Adipose tissue (tissue), 3 donors: ENCODE measurements around the gene SCN1B. TPM values are rescaled to one million over a fixed set of nuclear protein-coding genes. Genes with fewer than 3 reads are reported as not detected.
"Not testable (repeated sequence)": the region's sequence is repeated elsewhere in the genome, so short reads cannot be mapped to it uniquely, and the experiment has no call there.

Experiments used
- H3K27ac ChIP-seq: one replicate; pipeline ENCODE4 v1.5.1; 2013; ENCODE audit warnings: low read depth, low read length
- WGBS, 3 donors: extraction: QIAGEN DNeasy Blood & Tissue Kit; methylation state at CpG; one replicate each; pipeline ENCODE4 v1.1.7; 2013; 5-methylcytosine and 5-hydroxymethylcytosine counted together
- polyA plus RNA-seq, 3 donors: library from polyadenylated mRNA; stranded (reverse); fragments of 200-250 nt; gene quantifications; one replicate each; pipeline ENCODE4 v1.2.3, GENCODE V29; 2013
- donor health status: healthy with polysubstance abuse.
- donor health status: Bipolar disorder and iron deficiency.
- donor health status: healthy.

Gene SCN1B
- polyA plus RNA-seq, 3 donors, result 5.2 to 22.5 (median 7.9) TPM

DNA sequence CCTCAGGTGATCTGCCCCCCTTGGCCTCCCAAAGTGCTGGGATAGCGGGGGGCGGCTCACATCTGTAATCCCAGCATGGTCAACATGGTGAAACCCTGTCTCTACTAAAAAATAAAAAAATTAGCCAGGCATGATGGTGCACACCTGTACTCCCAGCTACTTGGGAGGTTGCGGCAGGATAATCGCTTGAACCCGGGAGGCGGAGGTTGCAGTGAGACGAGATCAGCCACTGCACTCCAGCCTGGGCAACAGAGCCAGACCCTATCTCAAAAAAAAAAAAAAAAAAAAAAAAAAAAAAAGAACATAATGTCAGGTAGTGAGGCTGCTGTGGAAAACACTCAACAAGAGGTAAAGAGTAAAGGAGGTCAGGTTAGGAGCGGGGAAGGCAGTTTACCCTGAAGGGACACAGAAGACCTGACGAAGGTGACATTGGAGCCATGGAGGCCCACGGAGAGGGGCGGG is 964 bp upstream of the SCN1B start:
- not testable (repeated sequence) for H3K27ac ChIP-seq

DNA sequence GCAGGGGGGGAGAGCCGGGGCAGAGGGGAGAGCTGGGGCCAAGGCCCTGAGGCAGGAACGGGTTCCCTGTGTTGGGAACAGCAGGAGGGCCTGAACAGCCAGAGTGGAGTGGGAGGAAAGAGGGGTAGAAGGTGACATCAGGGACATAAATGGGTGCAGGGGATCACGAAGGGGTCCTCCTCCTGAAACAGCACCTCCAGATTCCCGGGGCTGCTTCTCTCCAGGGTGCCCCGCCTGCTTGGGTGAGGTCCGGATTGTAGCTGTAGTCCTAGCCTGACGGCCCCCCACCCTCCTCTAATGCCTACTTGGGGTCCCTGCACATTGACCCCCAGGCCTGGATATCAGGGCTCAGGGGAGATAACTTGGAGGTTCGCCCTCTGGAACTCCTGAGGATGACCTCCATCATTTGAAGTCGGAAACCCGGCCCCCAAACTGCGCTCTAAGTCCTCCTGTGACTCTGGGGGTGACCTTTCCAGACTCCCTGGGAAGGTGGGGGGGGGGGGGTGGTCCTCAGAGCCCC is 473 bp upstream of the SCN1B start:
- WGBS, 3 donors, result 20 to 22% (median 20%) methylated on average over 11 of the region's 11 CpGs
- no peak overlapping the region for H3K27ac ChIP-seq

More for the DNA sequence above, 964 bp upstream of the SCN1B start:
- WGBS, 3 donors, result 65 to 81% (median 76%) methylated on average over 11 of the region's 11 CpGs

- H3K27ac ChIP-seq, result no peak overlapping the region
- 10 to 12% (median 11%) methylated on average over 27 to 31 of the region's 31 CpGs for WGBS, 3 donors
Observed at GRCh38 chr19:35031072-35031881, 1.0 kb downstream of the SCN1B start.

GRCh38 chr19:35032356-35032865 is 2.1 kb downstream of the SCN1B start:
- 89 to 97% (median 94%) methylated on average over 17 of the region's 17 CpGs for WGBS, 3 donors
- H3K27ac ChIP-seq, result no peak overlapping the region

- WGBS, 3 donors, result 90 to 94% (median 91%) methylated on average over 29 to 30 of the region's 30 CpGs
- no peak overlapping the region for H3K27ac ChIP-seq
Observed at GRCh38 chr19:35033067-35034004, 3.1 kb downstream of the SCN1B start.

DNA sequence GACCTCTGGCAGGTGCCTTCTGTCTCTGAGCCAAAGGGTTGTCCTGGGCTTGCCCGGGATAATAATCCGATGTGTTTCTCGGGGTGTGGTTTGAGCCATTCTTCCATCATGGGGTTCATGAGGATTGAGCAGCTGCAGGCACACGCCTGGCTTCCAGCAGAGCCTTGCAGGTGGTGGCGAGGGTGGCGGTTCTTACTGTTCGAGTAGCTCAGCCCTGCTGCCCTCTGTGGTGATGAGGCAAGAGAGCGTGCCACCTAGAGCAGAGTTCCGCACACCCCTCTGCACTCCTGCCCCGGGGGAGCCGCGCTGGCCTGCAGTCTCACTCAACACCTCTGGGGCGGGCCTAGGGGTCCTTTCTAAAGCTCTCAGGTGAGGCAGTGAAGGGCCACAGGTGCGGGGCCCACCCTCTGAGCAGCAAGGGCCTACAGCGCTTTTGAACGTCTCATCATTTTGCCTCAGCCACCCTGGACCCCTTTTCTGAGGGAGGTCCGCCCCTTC is 3.8 kb downstream of the SCN1B start:
- H3K27ac ChIP-seq, result no peak overlapping the region
- WGBS, 3 donors, result 90 to 96% (median 91%) methylated on average over 17 of the region's 17 CpGs

DNA sequence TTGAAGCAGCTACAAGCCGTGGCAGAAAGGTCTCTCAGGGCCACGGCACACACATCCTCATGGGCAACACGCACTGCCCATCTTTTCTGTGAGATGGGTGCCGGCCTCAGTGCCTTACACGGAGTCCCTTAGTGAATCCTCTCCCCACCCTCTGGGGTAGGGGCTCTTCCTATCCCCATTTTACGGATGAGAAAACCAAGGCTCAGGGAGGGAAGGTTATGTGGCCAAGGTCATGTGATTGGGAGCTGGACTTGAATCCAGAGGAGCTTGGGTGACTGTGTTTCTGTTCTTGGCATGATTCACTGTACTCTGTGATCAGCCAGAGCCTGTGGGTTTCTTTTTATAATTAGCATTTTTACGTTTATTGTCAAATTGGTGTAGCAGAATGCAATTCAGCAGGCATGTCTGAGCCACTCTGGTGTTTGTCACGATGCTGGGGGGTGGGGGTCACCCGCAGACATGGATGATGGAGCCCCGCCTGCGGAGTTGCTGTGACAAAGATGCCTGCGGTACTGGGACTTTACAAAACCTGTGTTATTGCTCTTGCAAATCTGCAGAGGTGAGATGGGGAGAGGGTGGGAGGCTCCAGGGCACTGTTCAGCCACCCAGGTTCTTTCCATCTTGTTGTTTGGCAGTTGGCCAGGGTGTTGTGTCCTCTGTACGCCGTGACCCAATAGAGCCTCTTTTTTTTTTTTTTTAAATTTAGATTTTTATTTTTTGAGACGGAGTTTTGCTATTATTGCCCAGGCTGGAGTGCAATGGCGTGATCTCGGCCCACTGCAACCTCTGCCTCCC is 4.5 kb downstream of the SCN1B start:
- WGBS, 3 donors, result 84 to 90% (median 89%) methylated on average over 17 of the region's 17 CpGs
- H3K27ac ChIP-seq, result no peak overlapping the region

DNA sequence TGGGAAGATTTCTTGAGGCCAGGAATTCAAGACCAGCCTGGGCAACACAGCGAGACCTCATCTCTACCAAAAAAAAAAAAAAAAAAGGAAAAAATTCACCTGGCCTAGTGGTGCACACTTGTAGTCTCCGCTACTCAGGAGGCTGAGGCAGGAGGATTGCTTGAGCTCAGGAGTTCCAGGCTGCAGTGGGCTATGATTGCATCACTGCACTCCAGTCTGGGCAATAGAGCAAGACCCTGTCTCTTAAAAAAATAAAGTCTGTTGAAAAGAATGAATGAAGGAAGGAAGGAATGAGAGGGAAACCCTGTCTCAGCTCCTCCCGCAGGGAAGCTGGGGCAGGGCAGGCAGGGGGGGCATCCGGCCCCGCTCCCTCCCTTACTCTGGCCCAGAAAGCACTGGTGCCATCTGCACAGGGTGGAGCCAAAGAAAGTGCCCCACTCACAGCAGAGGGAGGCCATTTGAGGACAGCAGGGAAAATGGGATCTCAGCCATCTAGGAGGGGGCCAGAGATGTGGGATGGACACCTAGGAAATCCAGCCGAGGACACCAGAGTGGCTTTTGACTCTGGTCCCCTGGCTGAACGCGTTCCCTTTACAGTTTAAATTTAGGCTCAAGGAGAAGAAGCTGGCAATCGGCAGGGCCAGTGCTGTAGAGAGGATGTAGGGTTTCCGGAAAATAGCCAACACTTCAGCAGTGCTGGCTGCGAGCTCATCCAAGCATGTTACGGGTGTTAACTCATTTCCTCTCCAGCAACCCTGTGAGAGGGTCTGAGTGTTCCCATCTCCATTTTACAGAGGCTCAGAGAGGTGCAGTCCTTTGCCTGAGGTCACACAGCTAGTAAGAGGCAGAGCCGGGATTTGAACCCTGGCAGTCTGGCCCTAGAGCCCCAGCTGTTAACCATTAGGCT is 7.7 kb downstream of the SCN1B start:
- WGBS, 3 donors, result 36 to 71% (median 37%) methylated on average over 13 of the region's 13 CpGs
- H3K27ac ChIP-seq, result no peak overlapping the region

GRCh38 chr19:35038623-35039512 is 8.6 kb downstream of the SCN1B start:
- H3K27ac ChIP-seq, result no peak overlapping the region
- 61 to 75% (median 62%) methylated on average over 17 of the region's 17 CpGs for WGBS, 3 donors

DNA sequence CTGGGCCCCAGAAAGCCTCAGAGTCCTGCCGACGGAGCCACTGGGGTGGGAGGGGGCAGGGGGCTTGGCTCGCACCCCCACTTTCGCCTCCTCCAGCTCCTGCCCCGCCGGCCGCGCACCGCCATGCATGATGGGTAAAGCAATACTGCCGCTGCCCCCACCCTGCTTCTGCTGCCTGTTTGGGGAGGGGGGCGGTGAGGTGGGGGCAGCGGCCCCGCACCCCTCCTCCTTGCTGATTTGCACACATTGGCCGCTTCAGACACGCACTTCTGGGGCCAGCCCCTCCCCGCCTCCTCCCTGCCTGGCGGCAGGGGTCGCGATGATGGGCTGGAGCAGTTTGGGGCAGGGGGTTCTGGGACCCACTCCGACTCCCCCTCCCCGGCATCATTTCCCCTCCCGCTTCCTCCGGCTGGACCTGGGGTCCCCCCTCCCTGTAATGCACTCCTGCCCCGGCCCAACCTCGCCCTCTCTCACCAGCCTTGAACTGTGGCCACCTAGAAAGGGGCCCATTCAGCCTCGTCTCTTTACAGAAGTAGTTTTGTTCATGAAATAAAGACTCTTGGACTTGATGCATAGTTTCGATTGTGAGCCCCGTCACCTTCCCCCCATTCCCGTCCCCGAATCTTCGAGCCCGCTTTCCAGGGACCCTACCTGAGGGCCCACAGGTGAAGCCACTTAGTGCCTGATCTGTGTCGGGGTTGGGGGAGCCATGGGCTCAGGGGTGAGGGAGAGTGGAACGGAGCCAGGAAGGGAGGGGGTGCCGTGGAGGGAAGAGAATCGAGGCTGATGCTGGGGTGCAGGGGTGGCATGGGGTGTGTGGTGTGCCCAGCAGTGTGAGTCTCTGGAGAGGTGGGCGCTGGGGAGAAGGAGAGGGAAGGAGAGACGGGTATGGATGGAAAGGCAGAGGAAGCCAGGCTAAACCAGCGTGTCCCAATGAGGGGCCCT is 9.9 kb downstream of the SCN1B start:
- WGBS, 3 donors, result 27 to 60% (median 42%) methylated on average over 35 to 39 of the region's 39 CpGs
- H3K27ac ChIP-seq, result no peak overlapping the region

DNA sequence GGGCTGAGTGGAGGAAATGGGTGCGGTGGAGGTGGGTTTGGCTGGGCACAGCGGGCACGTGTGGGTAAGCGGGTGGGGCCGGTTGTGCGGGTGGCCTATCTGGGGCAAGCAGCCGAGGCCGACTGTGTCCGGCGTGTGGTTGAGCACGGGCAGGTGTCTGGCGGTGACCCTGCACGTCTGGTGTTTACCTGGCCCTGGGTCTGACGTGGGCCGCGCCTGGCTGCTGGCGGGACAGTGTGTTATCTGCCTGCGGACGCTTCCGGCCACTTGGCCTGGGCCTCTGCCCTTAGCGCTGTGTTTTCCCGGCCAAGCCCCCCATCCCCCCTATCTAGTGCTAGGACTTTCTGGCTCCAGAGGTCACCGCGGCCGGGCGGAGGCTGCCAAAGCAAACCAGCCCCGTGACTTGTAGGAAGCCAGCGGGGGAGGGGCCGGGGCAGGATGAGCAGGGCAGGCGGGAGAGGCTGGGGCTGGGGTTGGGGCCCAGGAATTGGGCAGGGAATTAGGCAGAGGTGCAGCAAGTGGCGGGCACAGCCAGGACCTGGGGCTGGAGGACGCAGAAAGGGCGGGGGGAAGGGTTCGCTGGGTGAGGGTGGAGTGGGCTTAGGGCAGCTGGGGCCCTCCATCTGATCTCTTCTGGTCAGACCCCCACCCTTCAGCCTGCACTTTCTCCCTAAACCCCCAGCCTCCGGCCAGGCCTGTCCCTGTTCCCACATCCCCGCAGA is 10.7 kb downstream of the SCN1B start:
- WGBS, 3 donors, result 8 to 11% (median 11%) methylated on average over 24 to 36 of the region's 36 CpGs
- no peak overlapping the region for H3K27ac ChIP-seq

GRCh38 chr19:35041548-35042055 is 11.3 kb downstream of the SCN1B start, which contains the start of gene HPN:
Gene HPN (plus strand): TSS chr19:35041721. CDS start chr19:35042507, 786 bp downstream.
- no peak within 1 kb of the TSS for H3K27ac ChIP-seq
- WGBS, 3 donors, result 26 to 71% (median 64%) methylated on average over 11 to 19 of the region's 19 CpGs

DNA sequence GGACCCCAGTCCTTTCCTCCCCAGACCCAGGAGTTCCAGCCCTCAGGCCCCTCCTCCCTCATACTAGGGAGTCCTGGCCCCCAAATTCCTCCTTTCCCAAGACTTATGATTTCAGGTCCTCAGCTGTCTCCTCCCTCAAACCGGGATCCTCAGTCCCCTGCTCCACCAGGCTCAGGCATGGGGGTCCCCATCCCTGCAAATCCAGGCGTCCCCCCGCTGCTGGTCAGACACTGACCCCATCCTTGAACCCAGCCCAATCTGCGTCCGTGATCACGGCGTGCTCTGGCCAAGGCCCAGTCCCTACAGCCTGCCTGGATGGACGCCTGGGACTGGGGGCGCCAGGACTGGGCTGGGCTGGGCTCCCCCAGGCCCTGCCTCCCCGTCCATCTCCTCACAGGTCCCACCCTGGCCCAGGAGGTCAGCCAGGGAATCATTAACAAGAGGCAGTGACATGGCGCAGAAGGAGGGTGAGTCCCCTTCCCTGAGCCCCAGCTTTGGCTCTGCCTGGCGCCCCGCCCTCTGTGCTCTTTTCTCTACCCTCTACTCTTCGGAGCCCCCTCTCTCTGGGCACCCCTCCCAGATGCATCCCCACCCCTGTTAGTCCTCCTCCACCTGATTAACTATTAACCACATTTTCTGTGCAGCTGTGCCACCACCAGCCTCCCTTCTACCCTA is 11.9 kb downstream of the SCN1B start:
- H3K27ac ChIP-seq, result no peak overlapping the region
- WGBS, 3 donors, result 27 to 65% (median 59%) methylated on average over 14 of the region's 14 CpGs
